HepG2 (cell line): ENCODE data around the gene LITAF. TPM values are rescaled to one million over a fixed set of nuclear protein-coding genes. Genes with fewer than 3 reads are reported as not detected.
A peak's percentile ranks its signal among the peaks of the same experiment; 100 is the strongest.

ENCODE experiments used
- AKAP8 ChIP-seq: sonication (generic); formaldehyde crosslinking; IDR thresholded peaks from 2 replicates; pipeline ENCODE4 v1.5.1; 2020; ENCODE audit warnings: mild to moderate bottlenecking, missing genetic modification reagents
- CBX2 ChIP-seq, 2 experiments: fragments of 200-600 bp in 1 of 2; sonication (generic); formaldehyde crosslinking in 1 of 2; IDR thresholded peaks; 2 replicates each; pipeline versions ENCODE4 v1.7.0 to v1.8.1; 2018 to 2022; ENCODE audit warnings: low read depth in 2 of 2, low read length in 1 of 2, mild to moderate bottlenecking in 1 of 2, missing genetic modification reagents in 1 of 2
- ELF3 ChIP-seq: IDR thresholded peaks from 2 replicates; pipeline ENCODE4 v1.6.1; 2016; ENCODE audit warnings: missing genetic modification reagents, missing compliant biosample characterization
- ESRRA ChIP-seq: sonication (generic); formaldehyde crosslinking; IDR thresholded peaks from 2 replicates; pipeline ENCODE4 v1.5.1; 2020; ENCODE audit warnings: mild to moderate bottlenecking, low read depth, missing genetic modification reagents
- HDAC2 ChIP-seq: sonication (generic); formaldehyde crosslinking; IDR thresholded peaks from 2 replicates; pipeline ENCODE4 v1.4.0; 2020; ENCODE audit warnings: missing genetic modification reagents
- HMGXB3 ChIP-seq: sonication (generic); formaldehyde crosslinking; IDR thresholded peaks from 2 replicates; pipeline ENCODE4 v1.4.0; 2020; ENCODE audit warnings: missing genetic modification reagents, borderline replicate concordance
- IKZF5 ChIP-seq: IDR thresholded peaks from 2 replicates; pipeline ENCODE4 v1.6.1; 2018; ENCODE audit warnings: missing genetic modification reagents, mild to moderate bottlenecking, missing compliant biosample characterization
- NFATC3 ChIP-seq: sonication (generic); formaldehyde crosslinking; IDR thresholded peaks from 2 replicates; pipeline ENCODE4 v1.5.1; 2020; ENCODE audit warnings: mild to moderate bottlenecking, missing genetic modification reagents
- NFIB ChIP-seq: sonication (generic); formaldehyde crosslinking; IDR thresholded peaks from 2 replicates; pipeline ENCODE4 v1.9.0; 2021; ENCODE audit warnings: missing genetic modification reagents, mild to moderate bottlenecking, borderline replicate concordance
- PREB ChIP-seq: sonication (generic); formaldehyde crosslinking; IDR thresholded peaks from 2 replicates; pipeline ENCODE4 v1.4.0; 2020; ENCODE audit warnings: missing genetic modification reagents
- RXRA ChIP-seq: sonication (generic); formaldehyde crosslinking; IDR thresholded peaks from 2 replicates; pipeline ENCODE4 v1.5.1; 2020; ENCODE audit warnings: missing genetic modification reagents
- SRY ChIP-seq: sonication (generic); formaldehyde crosslinking; IDR thresholded peaks from 2 replicates; pipeline ENCODE4 v1.8.0; 2022; ENCODE audit warnings: mild to moderate bottlenecking, missing genetic modification reagents
- ZBTB2 ChIP-seq: sonication (generic); formaldehyde crosslinking; IDR thresholded peaks from 2 replicates; pipeline ENCODE4 v1.8.0; 2022; ENCODE audit warnings: low read depth, missing genetic modification reagents
- ZKSCAN1 ChIP-seq: fragments of 150-350 bp; IDR thresholded peaks from 2 replicates; pipeline ENCODE4 v1.6.1; 2014; ENCODE audit warnings: low read length
- ZNF124 ChIP-seq: sonication (generic); formaldehyde crosslinking; IDR thresholded peaks from 2 replicates; pipeline ENCODE4 v1.4.0; 2020; ENCODE audit warnings: missing genetic modification reagents
- ZNF337 ChIP-seq: sonication (generic); formaldehyde crosslinking; IDR thresholded peaks from 2 replicates; pipeline ENCODE4 v1.5.1; 2020; ENCODE audit warnings: missing genetic modification reagents, low read depth, mild to moderate bottlenecking, borderline replicate concordance
- ZZZ3 ChIP-seq: sonication (generic); formaldehyde crosslinking; IDR thresholded peaks from 2 replicates; pipeline ENCODE4 v1.4.0; 2020; ENCODE audit warnings: missing genetic modification reagents, mild to moderate bottlenecking, borderline replicate concordance
- polyA plus RNA-seq, 8 experiments: library from polyadenylated mRNA; depleted of rRNA in 3 of 8; stranded (reverse) in 7 of 8; unstranded in 1 of 8; fragments of >200 nt; fragmentation: Illumina TruSeq in 4 of 8; extraction: Trizol in 4 of 8; gene quantifications; 2 replicates each; pipeline versions ENCODE4 v1.2.1 to v1.2.3, GENCODE V29; 2011 to 2016; ENCODE audit warnings: low read depth in 4 of 8, missing spikeins in 1 of 8, mixed read lengths in 1 of 8; ENCODE audit not compliant: insufficient read depth in 1 of 8
- total RNA-seq, 5 experiments: library from RNA; depleted of rRNA; stranded (reverse); fragments of >200 nt; fragmentation: Illumina TruSeq; extraction: Trizol; gene quantifications; 2 replicates each; pipeline ENCODE4 v1.2.3, GENCODE V29; 2016; ENCODE audit warnings: low read depth in 1 of 5
- TF ChIP-seq, protein P1 (sequence below): sonication (generic); formaldehyde crosslinking; IDR thresholded peaks from 2 replicates; pipeline ENCODE4 v1.9.0; 2021; ENCODE audit warnings: missing genetic modification reagents, mild to moderate bottlenecking, borderline replicate concordance
- TF ChIP-seq, protein P2 (sequence below): sonication (generic); formaldehyde crosslinking; IDR thresholded peaks from 2 replicates; pipeline ENCODE4 v1.5.1; 2020; ENCODE audit warnings: mild to moderate bottlenecking, missing genetic modification reagents, borderline replicate concordance

LITAF gene
- total and polyA plus RNA-seq, 2 of the 13 experiments (the other 11 are each of a cell fraction or from before 2014, with no cell fraction given), result 80.1 to 141 TPM

DNA sequence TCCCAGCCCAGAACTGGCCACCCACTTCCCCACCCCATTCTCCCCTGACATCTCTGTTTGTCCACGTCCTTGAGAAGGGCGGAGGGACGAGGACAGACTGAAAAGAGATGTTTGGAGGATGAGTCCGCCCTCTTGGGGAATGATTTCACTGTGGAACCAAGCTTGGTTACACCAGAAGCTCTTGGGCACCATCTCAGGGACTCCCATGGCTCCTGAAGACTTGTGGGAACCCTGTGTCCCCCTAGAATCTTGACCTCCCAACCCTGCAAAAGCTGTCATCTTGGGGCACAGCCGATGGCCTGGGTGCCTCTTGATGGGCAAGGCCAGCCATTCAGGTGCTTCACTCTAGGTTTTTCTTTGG lies 25.9 kb upstream of the LITAF start (continued):
- TF ChIP-seq ZBTB2 (CRISPR knock-in tag) (no peak), IKZF5 (CRISPR knock-in tag) (peak; percentile 61), SRY (CRISPR knock-in tag) (0 out of 2 replicates have a peak, but pooled peaks have one; percentile 22), NFATC3 (no peak), ZNF337 (CRISPR knock-in tag) (no peak), HDAC2 (CRISPR knock-in tag) (no peak; the same call in 1 of the 2 replicates), ESRRA (CRISPR knock-in tag) (peak; percentile 53; the same call in 1 of the 2 replicates), RXRA (CRISPR knock-in tag) (no peak), ZKSCAN1 (no peak), ZZZ3 (CRISPR knock-in tag) (0 out of 2 replicates have a peak, but pooled peaks have one; percentile 0), ELF3 (CRISPR knock-in tag) (no peak), NFIB (CRISPR knock-in tag) (no peak), PREB (CRISPR knock-in tag) (no peak), ZNF124 (CRISPR knock-in tag) (0 out of 2 replicates have a peak, but pooled peaks have one; percentile 8), AKAP8 (CRISPR knock-in tag) (no peak; the same call in 1 of the 2 replicates), CBX2 (IDR thresholded peaks at IDR 0.05; ENCODE audit: low read depth, low read length) (no peak), CBX2 (CRISPR knock-in tag; IDR thresholded peaks at IDR 0.05; ENCODE audit: low read depth) (no peak), HMGXB3 (0 out of 2 replicates have a peak, but pooled peaks have one; percentile 1)
- TF ChIP-seq, protein P1, sequence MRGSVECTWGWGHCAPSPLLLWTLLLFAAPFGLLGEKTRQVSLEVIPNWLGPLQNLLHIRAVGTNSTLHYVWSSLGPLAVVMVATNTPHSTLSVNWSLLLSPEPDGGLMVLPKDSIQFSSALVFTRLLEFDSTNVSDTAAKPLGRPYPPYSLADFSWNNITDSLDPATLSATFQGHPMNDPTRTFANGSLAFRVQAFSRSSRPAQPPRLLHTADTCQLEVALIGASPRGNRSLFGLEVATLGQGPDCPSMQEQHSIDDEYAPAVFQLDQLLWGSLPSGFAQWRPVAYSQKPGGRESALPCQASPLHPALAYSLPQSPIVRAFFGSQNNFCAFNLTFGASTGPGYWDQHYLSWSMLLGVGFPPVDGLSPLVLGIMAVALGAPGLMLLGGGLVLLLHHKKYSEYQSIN (CRISPR knock-in tag), result no peak
- TF ChIP-seq, protein P2, sequence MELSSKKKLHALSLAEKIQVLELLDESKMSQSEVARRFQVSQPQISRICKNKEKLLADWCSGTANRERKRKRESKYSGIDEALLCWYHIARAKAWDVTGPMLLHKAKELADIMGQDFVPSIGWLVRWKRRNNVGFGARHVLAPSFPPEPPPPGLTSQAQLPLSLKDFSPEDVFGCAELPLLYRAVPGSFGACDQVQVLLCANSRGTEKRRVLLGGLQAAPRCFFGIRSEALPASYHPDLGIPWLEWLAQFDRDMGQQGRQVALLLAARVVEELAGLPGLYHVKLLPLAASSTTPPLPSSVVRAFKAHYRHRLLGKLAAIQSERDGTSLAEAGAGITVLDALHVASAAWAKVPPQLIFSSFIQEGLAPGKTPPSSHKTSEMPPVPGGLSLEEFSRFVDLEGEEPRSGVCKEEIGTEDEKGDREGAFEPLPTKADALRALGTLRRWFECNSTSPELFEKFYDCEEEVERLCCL (CRISPR knock-in tag), result no peak
